K562 (cell line): ENCODE measurements around the gene WASL. TPM values are rescaled to one million over a fixed set of nuclear protein-coding genes. Genes with fewer than 3 reads are reported as not detected.

Experiments
- BHLHE40 ChIP-seq: IDR thresholded peaks from 2 replicates; pipeline ENCODE4 v1.6.1; 2011; ENCODE audit warnings: low read length, improper control_type of control experiment
- CHCHD3 ChIP-seq: fragments of 250-450 bp; sonication (Bioruptor Pico); IDR thresholded peaks from 2 replicates; pipeline ENCODE4 v2.1.2; 2022; ENCODE audit warnings: mild to moderate bottlenecking
- DIDO1 ChIP-seq: fragments of 450-650 bp; IDR thresholded peaks from 2 replicates; pipeline ENCODE4 v1.6.1; 2016; ENCODE audit warnings: low read depth, missing biosample characterization, missing genetic modification characterization
- DLX4 ChIP-seq: fragments of 250-450 bp; sonication (Bioruptor Pico); IDR thresholded peaks from 2 replicates; pipeline ENCODE4 v1.6.1; 2021; ENCODE audit warnings: mild to moderate bottlenecking
- PKNOX1 ChIP-seq: fragments of 450-650 bp; IDR thresholded peaks from 2 replicates; pipeline ENCODE4 v1.6.1; 2016
- PRMT5 ChIP-seq: sonication (generic); formaldehyde crosslinking; IDR thresholded peaks from 2 replicates; pipeline ENCODE4 v1.5.0; 2020; ENCODE audit warnings: missing genetic modification reagents
- SREBF2 ChIP-seq: sonication (generic); formaldehyde crosslinking; IDR thresholded peaks from 2 replicates; pipeline ENCODE4 v1.4.0; 2020; ENCODE audit warnings: mild to moderate bottlenecking, missing genetic modification reagents
- SRF ChIP-seq, 2 experiments: fragments of 250-450, 450-650 bp in 1 of 2; sonication (Bioruptor Pico) in 1 of 2; sonication (generic) in 1 of 2; formaldehyde crosslinking; IDR thresholded peaks; 2 replicates each; pipeline versions ENCODE4 v1.5.0 to v1.5.1; 2020 to 2022; ENCODE audit warnings: mild to moderate bottlenecking in 1 of 2, missing genetic modification reagents in 1 of 2
- TFAM ChIP-seq: fragments of 250-450 bp; sonication (Bioruptor Pico); conservative IDR thresholded peaks from 2 replicates; pipeline ENCODE4 v1.5.0; 2021; ENCODE audit warnings: mild to moderate bottlenecking, moderate library complexity
- THRA ChIP-seq: fragments of 450-650 bp; IDR thresholded peaks from 2 replicates; pipeline ENCODE4 v1.6.1; 2017; ENCODE audit warnings: mild to moderate bottlenecking, moderate library complexity
- U2AF2 ChIP-seq: fragments of 200-400 bp; formaldehyde crosslinking; optimal IDR thresholded peaks from 2 replicates; pipeline ENCODE3; 2017; ENCODE audit warnings: low read depth, mild to moderate bottlenecking, low read length
- ZNF3 ChIP-seq: fragments of 250-450 bp; sonication (Bioruptor Pico); IDR thresholded peaks from 2 replicates; pipeline ENCODE4 v1.5.0; 2021; ENCODE audit warnings: mild to moderate bottlenecking, moderate library complexity
- polyA plus RNA-seq, 8 experiments: library from polyadenylated mRNA; depleted of rRNA in 4 of 8; stranded (reverse) in 5 of 8; unstranded in 3 of 8; fragments of >200 nt; fragmentation: Nextera tagmentation in 2 of 8; fragmentation: Illumina TruSeq in 1 of 8; extraction: Ambion mirVana in 2 of 8; extraction: Trizol in 1 of 8; gene quantifications; 2 replicates each; pipeline versions ENCODE4 v1.2.1 to v1.2.3, GENCODE V29; 2011 to 2014; ENCODE audit warnings: inconsistent platforms in 1 of 8, missing spikeins in 1 of 8
- total RNA-seq, 7 experiments: library from RNA; depleted of rRNA in 6 of 7; stranded (reverse); fragments of >200 nt in 6 of 7; fragmentation: Illumina TruSeq in 2 of 7; extraction: Trizol in 2 of 7; gene quantifications; 2 replicates each; pipeline versions ENCODE4 v1.2.1 to v1.2.3, GENCODE V29; 2011 to 2021; ENCODE audit warnings: low replicate concordance in 1 of 7
- TF ChIP-seq, protein P1 (sequence below): sonication (generic); formaldehyde crosslinking; IDR thresholded peaks from 2 replicates; pipeline ENCODE4 v1.8.1; 2023; ENCODE audit warnings: mild to moderate bottlenecking, missing genetic modification reagents
- TF ChIP-seq, protein P2 (sequence below): fragments of 450-650 bp; IDR thresholded peaks from 2 replicates; pipeline ENCODE4 v1.6.1; 2016; ENCODE audit warnings: low read depth

WASL gene
- total and polyA plus RNA-seq, 9 of the 15 experiments (the other 6 are each of a cell fraction or from before 2014, with no cell fraction given), result 3.2 to 13.9 (median 8.3) TPM

DNA sequence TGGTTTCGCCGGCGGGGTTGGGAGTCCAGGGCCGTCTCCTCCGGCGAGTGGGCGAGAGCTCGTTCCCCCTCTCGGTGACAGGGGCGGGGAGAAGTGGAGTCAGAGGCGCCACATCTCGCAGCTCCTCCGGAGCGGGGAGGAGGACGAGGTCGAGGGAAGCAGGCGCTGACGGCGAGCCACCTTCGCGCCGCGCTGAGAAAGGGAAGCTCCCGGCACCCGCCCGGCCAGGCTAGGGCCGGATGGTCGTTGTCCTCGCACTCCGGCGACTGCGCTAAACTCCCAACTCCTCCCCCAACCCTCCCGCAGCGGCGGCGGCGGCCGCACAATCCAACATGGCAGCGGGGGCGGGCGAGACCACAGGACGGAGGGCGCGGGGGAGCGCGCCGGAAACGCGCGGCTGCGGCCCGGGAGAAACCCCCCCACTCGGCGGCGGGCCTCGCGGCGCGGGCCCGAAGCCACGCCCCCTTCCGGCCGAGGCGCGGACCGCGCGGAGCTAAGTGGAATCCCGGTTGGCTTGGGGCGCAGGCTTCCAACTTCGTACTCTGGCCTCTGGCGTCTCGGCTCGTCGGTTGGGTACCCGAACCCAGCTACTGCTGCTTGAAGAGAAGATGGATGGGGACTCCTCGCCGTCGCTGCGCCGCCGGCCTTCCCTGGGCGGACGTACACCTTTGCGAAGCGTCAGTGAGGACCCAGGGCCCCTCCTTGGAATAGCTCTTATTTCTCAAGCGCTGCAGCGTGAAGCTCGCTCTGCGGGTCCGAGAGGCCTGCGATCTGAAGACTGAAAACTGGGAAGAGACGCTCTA lies at the start of gene WASL (continued):
- TF ChIP-seq THRA, result no peak
- TF ChIP-seq, protein P1, sequence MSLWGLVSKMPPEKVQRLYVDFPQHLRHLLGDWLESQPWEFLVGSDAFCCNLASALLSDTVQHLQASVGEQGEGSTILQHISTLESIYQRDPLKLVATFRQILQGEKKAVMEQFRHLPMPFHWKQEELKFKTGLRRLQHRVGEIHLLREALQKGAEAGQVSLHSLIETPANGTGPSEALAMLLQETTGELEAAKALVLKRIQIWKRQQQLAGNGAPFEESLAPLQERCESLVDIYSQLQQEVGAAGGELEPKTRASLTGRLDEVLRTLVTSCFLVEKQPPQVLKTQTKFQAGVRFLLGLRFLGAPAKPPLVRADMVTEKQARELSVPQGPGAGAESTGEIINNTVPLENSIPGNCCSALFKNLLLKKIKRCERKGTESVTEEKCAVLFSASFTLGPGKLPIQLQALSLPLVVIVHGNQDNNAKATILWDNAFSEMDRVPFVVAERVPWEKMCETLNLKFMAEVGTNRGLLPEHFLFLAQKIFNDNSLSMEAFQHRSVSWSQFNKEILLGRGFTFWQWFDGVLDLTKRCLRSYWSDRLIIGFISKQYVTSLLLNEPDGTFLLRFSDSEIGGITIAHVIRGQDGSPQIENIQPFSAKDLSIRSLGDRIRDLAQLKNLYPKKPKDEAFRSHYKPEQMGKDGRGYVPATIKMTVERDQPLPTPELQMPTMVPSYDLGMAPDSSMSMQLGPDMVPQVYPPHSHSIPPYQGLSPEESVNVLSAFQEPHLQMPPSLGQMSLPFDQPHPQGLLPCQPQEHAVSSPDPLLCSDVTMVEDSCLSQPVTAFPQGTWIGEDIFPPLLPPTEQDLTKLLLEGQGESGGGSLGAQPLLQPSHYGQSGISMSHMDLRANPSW (CRISPR knock-in tag), result peak; percentile 41; the same call in 1 of the 2 replicates
- TF ChIP-seq, protein P2, sequence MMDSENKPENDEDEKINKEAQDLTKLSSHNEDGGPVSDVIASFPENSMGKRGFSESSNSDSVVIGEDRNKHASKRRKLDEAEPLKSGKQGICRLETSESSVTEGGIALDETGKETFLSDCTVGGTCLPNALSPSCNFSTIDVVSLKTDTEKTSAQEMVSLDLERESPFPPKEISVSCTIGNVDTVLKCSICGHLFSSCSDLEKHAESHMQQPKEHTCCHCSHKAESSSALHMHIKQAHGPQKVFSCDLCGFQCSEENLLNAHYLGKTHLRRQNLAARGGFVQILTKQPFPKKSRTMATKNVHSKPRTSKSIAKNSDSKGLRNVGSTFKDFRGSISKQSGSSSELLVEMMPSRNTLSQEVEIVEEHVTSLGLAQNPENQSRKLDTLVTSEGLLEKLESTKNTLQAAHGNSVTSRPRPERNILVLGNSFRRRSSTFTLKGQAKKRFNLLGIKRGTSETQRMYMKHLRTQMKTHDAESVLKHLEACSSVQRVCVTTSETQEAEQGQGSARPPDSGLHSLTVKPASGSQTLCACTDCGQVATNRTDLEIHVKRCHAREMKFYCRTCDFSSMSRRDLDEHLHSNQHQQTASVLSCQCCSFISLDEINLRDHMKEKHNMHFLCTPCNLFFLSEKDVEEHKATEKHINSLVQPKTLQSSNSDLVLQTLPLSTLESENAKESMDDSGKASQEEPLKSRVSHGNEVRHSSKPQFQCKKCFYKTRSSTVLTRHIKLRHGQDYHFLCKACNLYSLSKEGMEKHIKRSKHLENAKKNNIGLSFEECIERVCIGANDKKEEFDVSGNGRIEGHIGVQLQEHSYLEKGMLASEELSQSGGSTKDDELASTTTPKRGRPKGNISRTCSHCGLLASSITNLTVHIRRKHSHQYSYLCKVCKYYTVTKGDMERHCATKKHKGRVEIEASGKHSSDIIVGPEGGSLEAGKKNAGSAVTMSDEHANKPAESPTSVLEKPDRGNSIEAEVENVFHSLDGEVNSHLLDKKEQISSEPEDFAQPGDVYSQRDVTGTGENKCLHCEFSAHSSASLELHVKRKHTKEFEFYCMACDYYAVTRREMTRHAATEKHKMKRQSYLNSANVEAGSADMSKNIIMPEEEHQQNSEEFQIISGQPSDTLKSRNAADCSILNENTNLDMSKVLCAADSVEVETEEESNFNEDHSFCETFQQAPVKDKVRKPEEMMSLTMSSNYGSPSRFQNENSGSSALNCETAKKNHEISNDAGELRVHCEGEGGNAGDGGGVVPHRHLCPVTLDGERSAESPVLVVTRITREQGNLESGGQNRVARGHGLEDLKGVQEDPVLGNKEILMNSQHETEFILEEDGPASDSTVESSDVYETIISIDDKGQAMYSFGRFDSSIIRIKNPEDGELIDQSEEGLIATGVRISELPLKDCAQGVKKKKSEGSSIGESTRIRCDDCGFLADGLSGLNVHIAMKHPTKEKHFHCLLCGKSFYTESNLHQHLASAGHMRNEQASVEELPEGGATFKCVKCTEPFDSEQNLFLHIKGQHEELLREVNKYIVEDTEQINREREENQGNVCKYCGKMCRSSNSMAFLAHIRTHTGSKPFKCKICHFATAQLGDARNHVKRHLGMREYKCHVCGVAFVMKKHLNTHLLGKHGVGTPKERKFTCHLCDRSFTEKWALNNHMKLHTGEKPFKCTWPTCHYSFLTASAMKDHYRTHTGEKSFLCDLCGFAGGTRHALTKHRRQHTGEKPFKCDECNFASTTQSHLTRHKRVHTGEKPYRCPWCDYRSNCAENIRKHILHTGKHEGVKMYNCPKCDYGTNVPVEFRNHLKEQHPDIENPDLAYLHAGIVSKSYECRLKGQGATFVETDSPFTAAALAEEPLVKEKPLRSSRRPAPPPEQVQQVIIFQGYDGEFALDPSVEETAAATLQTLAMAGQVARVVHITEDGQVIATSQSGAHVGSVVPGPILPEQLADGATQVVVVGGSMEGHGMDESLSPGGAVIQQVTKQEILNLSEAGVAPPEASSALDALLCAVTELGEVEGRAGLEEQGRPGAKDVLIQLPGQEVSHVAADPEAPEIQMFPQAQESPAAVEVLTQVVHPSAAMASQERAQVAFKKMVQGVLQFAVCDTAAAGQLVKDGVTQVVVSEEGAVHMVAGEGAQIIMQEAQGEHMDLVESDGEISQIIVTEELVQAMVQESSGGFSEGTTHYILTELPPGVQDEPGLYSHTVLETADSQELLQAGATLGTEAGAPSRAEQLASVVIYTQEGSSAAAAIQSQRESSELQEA, result no peak
- no peak for TF ChIP-seq SREBF2 (CRISPR knock-in tag)
- no peak for TF ChIP-seq U2AF2
- TF ChIP-seq SRF (CRISPR knock-in tag; IDR thresholded peaks at IDR 0.05), result peak; percentile 17 to 82; a peak in 3 of 4 replicates
- no peak for TF ChIP-seq DLX4 (CRISPR knock-in tag)
- no peak for TF ChIP-seq TFAM (CRISPR knock-in tag)
- TF ChIP-seq PKNOX1, result no peak
- TF ChIP-seq DIDO1, result no peak
- peak; percentile 62 for TF ChIP-seq CHCHD3 (CRISPR knock-in tag)
- TF ChIP-seq BHLHE40, result peak; percentile 94
- TF ChIP-seq ZNF3 (CRISPR knock-in tag), result no peak
- no peak for TF ChIP-seq PRMT5 (CRISPR knock-in tag)
